ENCODE measurements around the gene PRKCA.

DNA sequence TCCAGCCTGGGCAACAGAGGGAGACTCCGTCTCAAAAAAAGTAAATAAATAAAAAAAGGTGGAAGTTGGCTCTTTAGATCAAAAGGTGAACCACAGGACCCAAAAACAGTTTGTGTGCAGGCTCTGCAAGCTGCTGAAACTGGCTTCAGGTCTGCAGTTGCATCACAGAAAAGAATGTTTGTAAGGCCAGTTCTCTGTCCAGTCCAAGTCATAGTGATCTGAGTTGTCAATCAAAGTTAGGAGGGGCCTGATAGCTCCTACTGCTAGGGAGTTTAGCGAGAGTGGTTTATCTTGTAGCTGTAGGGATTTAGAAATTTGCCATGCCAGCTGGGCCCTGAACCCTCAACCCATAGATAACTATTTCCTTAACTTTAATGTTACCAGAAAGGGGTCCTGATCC is 431.3 kb downstream of the PRKCA start:
- TF ChIP-seq EZH2phosphoT487 (IDR thresholded peaks at IDR 0.05; ENCODE audit: borderline replicate concordance, low read length), result no peak
- TF ChIP-seq, protein P1, sequence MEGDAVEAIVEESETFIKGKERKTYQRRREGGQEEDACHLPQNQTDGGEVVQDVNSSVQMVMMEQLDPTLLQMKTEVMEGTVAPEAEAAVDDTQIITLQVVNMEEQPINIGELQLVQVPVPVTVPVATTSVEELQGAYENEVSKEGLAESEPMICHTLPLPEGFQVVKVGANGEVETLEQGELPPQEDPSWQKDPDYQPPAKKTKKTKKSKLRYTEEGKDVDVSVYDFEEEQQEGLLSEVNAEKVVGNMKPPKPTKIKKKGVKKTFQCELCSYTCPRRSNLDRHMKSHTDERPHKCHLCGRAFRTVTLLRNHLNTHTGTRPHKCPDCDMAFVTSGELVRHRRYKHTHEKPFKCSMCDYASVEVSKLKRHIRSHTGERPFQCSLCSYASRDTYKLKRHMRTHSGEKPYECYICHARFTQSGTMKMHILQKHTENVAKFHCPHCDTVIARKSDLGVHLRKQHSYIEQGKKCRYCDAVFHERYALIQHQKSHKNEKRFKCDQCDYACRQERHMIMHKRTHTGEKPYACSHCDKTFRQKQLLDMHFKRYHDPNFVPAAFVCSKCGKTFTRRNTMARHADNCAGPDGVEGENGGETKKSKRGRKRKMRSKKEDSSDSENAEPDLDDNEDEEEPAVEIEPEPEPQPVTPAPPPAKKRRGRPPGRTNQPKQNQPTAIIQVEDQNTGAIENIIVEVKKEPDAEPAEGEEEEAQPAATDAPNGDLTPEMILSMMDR (IDR thresholded peaks at IDR 0.05; ENCODE audit: low read depth, low read length, poor library complexity, severe bottlenecking), result no peak

Measured in DOHH2 (cell line).